Ovary (tissue), 9 donors: ENCODE results near the gene SARM1. TPM values are rescaled to one million over a fixed set of nuclear protein-coding genes. Genes with fewer than 3 reads are reported as not detected.
A peak's percentile ranks its signal among the peaks of the same experiment; 100 is the strongest.

Source experiments
- DNase-seq, 5 donors: peaks; one replicate each; pipeline ENCODE4 v3.0.0-alpha.2; 2019 to 2020
- H3K27ac ChIP-seq, 2 donors: fragments of 200-600 bp; one replicate each; pipeline versions ENCODE4 v1.5.1 to v1.8.0; 2019 to 2022
- H3K27me3 ChIP-seq: fragments of 200-600 bp; one replicate; pipeline ENCODE4 v1.8.0; 2022
- H3K36me3 ChIP-seq: fragments of 200-600 bp; sonication (generic); one replicate; pipeline ENCODE4 v1.5.1; 2019
- H3K4me1 ChIP-seq: one replicate; pipeline ENCODE4 v1.8.1; 2013; ENCODE audit warnings: mild to moderate bottlenecking, moderate library complexity; ENCODE audit not compliant: insufficient read depth
- H3K4me3 ChIP-seq: fragments of 200-600 bp; sonication (generic); one replicate; pipeline ENCODE4 v1.5.1; 2017
- H3K9me3 ChIP-seq, 2 donors: fragments of 200-600 bp in 1 of 2; sonication (generic) in 1 of 2; one replicate each; pipeline versions ENCODE4 v1.5.1 to v1.8.1; 2013 to 2019; ENCODE audit warnings: mild to moderate bottlenecking in 1 of 2, moderate library complexity in 1 of 2
- EP300 ChIP-seq: sonication (generic); formaldehyde crosslinking; IDR thresholded peaks from one replicate; pipeline ENCODE4 v1.6.1; 2017; ENCODE audit warnings: antibody characterized with exemption
- POLR2A ChIP-seq: fragments of 450-650 bp; IDR thresholded peaks from one replicate; pipeline ENCODE4 v1.6.1; 2017; ENCODE audit warnings: antibody characterized with exemption, mild to moderate bottlenecking, moderate library complexity
- WGBS, 3 donors: extraction: QIAGEN DNeasy Blood & Tissue Kit in 1 of 3; methylation state at CpG; one replicate each; pipeline versions ENCODE4 v1.1.5 to v1.1.7; 2013 to 2017; 5-methylcytosine and 5-hydroxymethylcytosine counted together
- intact Hi-C, 4 donors: fragments of 100-400 bp; cut with DNase I; formaldehyde crosslinking; loops; one replicate each; pipeline versions ENCODE4 v1.11.0 to v1.15.1; 2022 to 2023
- polyA plus RNA-seq, 2 donors: library from polyadenylated mRNA; stranded (reverse); fragments of 200-250 nt in 1 of 2; fragments of 350-450 nt in 1 of 2; fragmentation: Illumina TruSeq in 1 of 2; extraction: RNeasy Lipid Tissue Mini Kit (QIAGEN cat#74804) in 1 of 2; gene quantifications; one replicate each; pipeline ENCODE4 v1.2.3, GENCODE V29; 2013 to 2014
- total RNA-seq, 7 donors: library from RNA; depleted of rRNA in 2 of 7; stranded (reverse); fragments of >200 nt in 2 of 7; fragmentation: NEBNext Ultra II Directional in 3 of 7; extraction: Animal tissue kit (Norgen Biotek cat#: 25700) in 3 of 7; gene quantifications; one replicate each; pipeline versions ENCODE4 v1.1.0 to v1.2.4, GENCODE V29; 2016 to 2023
- TF ChIP-seq, protein P1 (sequence below), 3 donors: fragments of 450-650 bp in 2 of 3; fragments of 200-600 bp in 1 of 3; IDR thresholded peaks; one replicate each; pipeline versions ENCODE4 v1.5.1 to v1.8.0; 2016 to 2022; ENCODE audit warnings: antibody characterized with exemption in 3 of 3, mild to moderate bottlenecking in 1 of 3
- donor health status: DM: no; HTN: no; CAD: no; lungs with moderate emphysema.
- donor health status: DM: no; HTN: no; CAD: no.
- donor health status: Bipolar disorder and iron deficiency.
- donor health status: DM: yes; HTN: yes; CAD: no.
- donor health status: DM: no; HTN: no; CAD: no.
- donor health status: DM: yes; HTN: yes; CAD: no.

The SARM1 gene
- total and polyA plus RNA-seq, 9 donors = 7.4 to 21.5 (median 14.1) TPM

DNA sequence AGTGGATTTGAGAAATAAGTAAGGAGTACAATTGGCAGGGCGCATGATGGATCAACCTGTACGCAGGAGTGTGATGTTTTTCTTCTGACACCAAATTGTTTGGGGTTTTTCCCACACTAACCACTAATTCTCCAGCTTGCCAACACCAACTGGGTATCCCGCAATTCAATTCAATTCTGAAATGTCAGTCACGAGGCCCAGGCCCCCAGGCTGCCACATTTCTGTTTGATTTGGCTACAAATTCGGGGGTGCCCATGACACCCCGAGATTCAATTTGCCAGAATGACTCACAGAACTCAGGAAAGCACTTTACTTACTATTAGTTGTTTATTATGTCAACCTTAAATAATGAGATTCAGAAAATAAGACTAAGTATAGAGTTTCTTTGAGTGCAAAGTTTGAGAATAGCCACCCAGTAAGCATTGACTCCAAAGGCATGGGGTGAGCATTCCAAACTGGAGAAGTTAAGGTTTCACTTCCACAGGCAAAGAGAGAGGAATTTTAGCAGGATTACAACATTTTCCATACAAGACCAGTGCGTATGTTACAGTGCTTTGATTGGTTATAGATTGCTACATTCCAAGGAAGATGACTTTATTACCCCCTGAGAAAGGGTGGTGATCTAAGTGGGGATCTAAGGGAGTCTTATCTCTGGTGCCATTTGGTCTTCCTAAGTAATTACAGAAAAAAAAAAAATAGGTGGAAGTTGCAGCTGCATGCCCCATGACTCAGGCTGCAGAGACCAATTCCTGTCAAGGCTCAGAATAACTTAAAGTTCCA, 23.0 kb downstream of the SARM1 start:
- no peaks in the 10 kb centered on the region for H3K9me3 ChIP-seq
- H3K4me1 ChIP-seq = no peaks in the 10 kb centered on the region
- 79 to 83% (median 81%) methylated on average over 7 of the region's 7 CpGs for WGBS, 3 donors
- intact Hi-C loops = no loop called here
- no peaks in the 10 kb centered on the region for H3K27me3 ChIP-seq
- H3K4me3 ChIP-seq = no peak overlapping the region
- no peak overlapping the region for H3K27ac ChIP-seq
- TF ChIP-seq, protein P1, sequence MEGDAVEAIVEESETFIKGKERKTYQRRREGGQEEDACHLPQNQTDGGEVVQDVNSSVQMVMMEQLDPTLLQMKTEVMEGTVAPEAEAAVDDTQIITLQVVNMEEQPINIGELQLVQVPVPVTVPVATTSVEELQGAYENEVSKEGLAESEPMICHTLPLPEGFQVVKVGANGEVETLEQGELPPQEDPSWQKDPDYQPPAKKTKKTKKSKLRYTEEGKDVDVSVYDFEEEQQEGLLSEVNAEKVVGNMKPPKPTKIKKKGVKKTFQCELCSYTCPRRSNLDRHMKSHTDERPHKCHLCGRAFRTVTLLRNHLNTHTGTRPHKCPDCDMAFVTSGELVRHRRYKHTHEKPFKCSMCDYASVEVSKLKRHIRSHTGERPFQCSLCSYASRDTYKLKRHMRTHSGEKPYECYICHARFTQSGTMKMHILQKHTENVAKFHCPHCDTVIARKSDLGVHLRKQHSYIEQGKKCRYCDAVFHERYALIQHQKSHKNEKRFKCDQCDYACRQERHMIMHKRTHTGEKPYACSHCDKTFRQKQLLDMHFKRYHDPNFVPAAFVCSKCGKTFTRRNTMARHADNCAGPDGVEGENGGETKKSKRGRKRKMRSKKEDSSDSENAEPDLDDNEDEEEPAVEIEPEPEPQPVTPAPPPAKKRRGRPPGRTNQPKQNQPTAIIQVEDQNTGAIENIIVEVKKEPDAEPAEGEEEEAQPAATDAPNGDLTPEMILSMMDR (IDR thresholded peaks at IDR 0.05) = no peak
- TF ChIP-seq POLR2A = no peak
- TF ChIP-seq EP300 = no peak
- DNase-seq = peak in 1 of 5 donors; percentile 6
- H3K36me3 ChIP-seq = no peaks in the 10 kb centered on the region

DNA sequence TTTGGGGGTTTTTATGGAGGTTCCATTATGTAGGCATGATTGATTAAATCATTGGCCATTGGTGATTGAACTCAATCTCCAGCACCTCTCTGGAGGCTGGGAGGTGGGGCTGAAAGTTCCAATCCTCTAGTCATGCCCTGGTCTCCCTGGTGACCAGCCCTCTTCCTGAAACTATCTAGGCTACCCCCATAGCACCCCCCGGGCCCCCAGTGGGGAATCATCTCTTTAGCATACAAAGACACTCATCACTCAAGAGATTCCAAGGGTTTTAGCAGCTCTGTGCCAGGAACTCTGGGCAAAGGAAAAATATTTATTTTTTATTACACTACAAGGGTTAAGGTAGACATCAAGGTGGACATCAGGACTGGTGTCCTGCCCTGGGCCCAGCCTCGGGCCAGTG, 23.9 kb downstream of the SARM1 start:
- H3K36me3 ChIP-seq = no peaks in the 10 kb centered on the region
- intact Hi-C loops = no loop called here

DNA sequence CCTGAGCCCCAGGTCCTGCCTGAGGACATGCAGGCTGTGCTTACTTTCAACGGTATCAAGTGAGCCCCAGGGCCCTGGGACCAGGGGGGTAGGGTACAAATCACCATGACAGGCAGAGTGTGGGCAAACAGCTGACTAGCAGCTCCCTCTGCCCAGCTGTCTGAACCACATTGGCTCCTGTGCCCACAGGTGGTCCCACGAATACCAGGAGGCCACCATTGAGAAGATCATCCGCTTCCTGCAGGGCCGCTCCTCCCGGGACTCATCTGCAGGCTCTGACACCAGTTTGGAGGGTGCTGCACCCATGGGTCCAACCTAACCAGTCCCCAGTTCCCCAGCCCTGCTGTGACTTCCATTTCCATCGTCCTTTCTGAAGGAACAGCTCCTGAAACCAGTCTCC, 24.5 kb downstream of the SARM1 start:
- DNase-seq = peak in 1 of 5 donors; percentile 23
- Histone ChIP-seq H3K9me3 (no peaks in the 10 kb centered on the region), H3K36me3 (no peaks in the 10 kb centered on the region), H3K4me1 (no peaks in the 10 kb centered on the region), H3K4me3 (no peak overlapping the region), H3K27me3 (no peaks in the 10 kb centered on the region), H3K27ac (no peak overlapping the region)
- 84 to 90% (median 86%) methylated on average over 6 of the region's 6 CpGs for WGBS, 3 donors
- TF ChIP-seq EP300 (no peak), POLR2A (no peak)
- TF ChIP-seq, protein P1 (IDR thresholded peaks at IDR 0.05) = no peak
- intact Hi-C loops = no loop called here

More for the DNA sequence above, 23.9 kb downstream of the SARM1 start:
- Histone ChIP-seq H3K27ac (no peak overlapping the region), H3K4me1 (no peaks in the 10 kb centered on the region), H3K9me3 (no peaks in the 10 kb centered on the region), H3K27me3 (no peaks in the 10 kb centered on the region), H3K4me3 (no peak overlapping the region)
- WGBS, 3 donors = 48 to 84% (median 50%) methylated on average over 2 of the region's 2 CpGs
- peak in 1 of 5 donors; percentile 3 for DNase-seq
- no peak for TF ChIP-seq EP300
- TF ChIP-seq, protein P1 (IDR thresholded peaks at IDR 0.05) = no peak
- TF ChIP-seq POLR2A = no peak

DNA sequence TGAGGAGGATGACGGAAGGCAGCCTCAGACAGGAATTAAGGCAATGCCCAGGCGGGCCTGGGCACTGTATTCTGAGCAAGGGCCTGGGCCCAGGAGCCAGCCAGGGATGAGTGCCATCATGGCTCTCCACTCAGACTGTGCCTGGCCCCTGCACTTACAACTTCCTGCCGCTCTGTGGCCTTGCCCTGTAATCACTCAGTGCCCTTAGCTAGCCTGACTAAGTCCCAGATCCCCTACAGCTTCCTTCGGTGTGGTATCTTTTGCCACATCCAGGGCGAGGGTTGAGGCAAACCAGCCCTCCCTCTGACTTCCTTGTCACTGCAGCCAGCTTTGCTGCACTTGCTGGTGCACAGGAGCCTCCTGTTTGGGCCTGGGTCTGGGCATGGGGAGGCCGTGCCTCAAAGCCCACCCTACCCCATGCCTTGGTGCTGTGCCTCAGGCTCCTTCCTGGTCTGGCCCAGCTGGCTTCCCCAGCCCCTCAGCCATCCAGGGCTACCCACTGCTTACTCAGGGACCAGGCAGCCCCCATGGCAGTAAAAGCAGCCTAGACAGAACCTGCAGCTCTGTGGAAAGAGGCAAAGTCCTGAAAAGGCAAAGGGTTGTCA, 25.2 kb downstream of the SARM1 start:
- DNase-seq = peak in 1 of 5 donors; percentile 17
- Histone ChIP-seq H3K27me3 (no peaks in the 10 kb centered on the region), H3K4me3 (no peak overlapping the region), H3K36me3 (no peaks in the 10 kb centered on the region), H3K4me1 (no peaks in the 10 kb centered on the region), H3K27ac (no peak overlapping the region), H3K9me3 (no peaks in the 10 kb centered on the region)
- 59 to 87% (median 81%) methylated on average over 6 of the region's 6 CpGs for WGBS, 3 donors
- intact Hi-C loops = no loop called here
- TF ChIP-seq EP300 (no peak), POLR2A (no peak)
- TF ChIP-seq, protein P1 (IDR thresholded peaks at IDR 0.05) = no peak
